ENCODE measurements around the gene GULP1.

Gene GULP1

GRCh38 chr2:188610827-188611226, 319.2 kb downstream of the GULP1 start:
- TF ChIP-seq CTCF (IDR thresholded peaks at IDR 0.05; ENCODE audit: control insufficient read depth, extremely low read depth, insufficient read depth): no peak
- DNase-seq (ENCODE audit: low read depth): no peak
- no peak overlapping the region for H3K4me3 ChIP-seq (ENCODE audit: low read depth, low read length)

- H3K4me3 ChIP-seq (ENCODE audit: low read depth, low read length): no peak overlapping the region
- TF ChIP-seq CTCF (IDR thresholded peaks at IDR 0.05; ENCODE audit: control insufficient read depth, extremely low read depth, insufficient read depth): no peak
- no peak for DNase-seq (ENCODE audit: low read depth)
These were observed 327.5 kb downstream of the GULP1 start for GRCh38 chr2:188619146-188619545.

- no peak for DNase-seq (ENCODE audit: low read depth)
- H3K4me3 ChIP-seq (ENCODE audit: low read depth, low read length): no peak overlapping the region
- TF ChIP-seq CTCF (IDR thresholded peaks at IDR 0.05; ENCODE audit: control insufficient read depth, extremely low read depth, insufficient read depth): no peak
These were observed 329.2 kb downstream of the GULP1 start for GRCh38 chr2:188620916-188621315.

- DNase-seq (ENCODE audit: low read depth): no peak
- TF ChIP-seq CTCF (IDR thresholded peaks at IDR 0.05; ENCODE audit: control insufficient read depth, extremely low read depth, insufficient read depth): no peak
- no peak overlapping the region for H3K4me3 ChIP-seq (ENCODE audit: low read depth, low read length)
These were observed 331.1 kb downstream of the GULP1 start for GRCh38 chr2:188622601-188623260.

GRCh38 chr2:188623995-188624643, 332.4 kb downstream of the GULP1 start:
- DNase-seq (ENCODE audit: low read depth): no peak
- no peak overlapping the region for H3K4me3 ChIP-seq (ENCODE audit: low read depth, low read length)
- TF ChIP-seq CTCF (IDR thresholded peaks at IDR 0.05; ENCODE audit: control insufficient read depth, extremely low read depth, insufficient read depth): no peak

GRCh38 chr2:188627471-188627870, 335.8 kb downstream of the GULP1 start:
- no peak for DNase-seq (ENCODE audit: low read depth)
- no peak for TF ChIP-seq CTCF (IDR thresholded peaks at IDR 0.05; ENCODE audit: control insufficient read depth, extremely low read depth, insufficient read depth)
- H3K4me3 ChIP-seq (ENCODE audit: low read depth, low read length): no peak overlapping the region
